Upper lobe of right lung (tissue), 1 donor: ENCODE measurements around the gene HOXB5. TPM values are rescaled to one million over a fixed set of nuclear protein-coding genes. Genes with fewer than 3 reads are reported as not detected.

Experiments used
- ATAC-seq: fragments of 200-7000 bp; cut with Tn5 transposase; one replicate; pipeline ENCODE4 v1.9.1; 2020; ENCODE audit warnings: mild to moderate bottlenecking, moderate library complexity
- DNase-seq: peaks from one replicate; pipeline ENCODE4 v3.0.0-alpha.2; 2020
- H3K27ac ChIP-seq: fragments of 200-600 bp; one replicate; pipeline ENCODE4 v1.8.0; 2022
- H3K27me3 ChIP-seq: fragments of 200-600 bp; one replicate; pipeline ENCODE4 v1.8.0; 2022; ENCODE audit warnings: mild to moderate bottlenecking
- H3K36me3 ChIP-seq: fragments of 200-600 bp; one replicate; pipeline ENCODE4 v1.8.0; 2022
- H3K4me1 ChIP-seq: fragments of 200-600 bp; one replicate; pipeline ENCODE4 v1.8.0; 2022
- H3K4me3 ChIP-seq: fragments of 200-600 bp; one replicate; pipeline ENCODE4 v1.8.0; 2022; ENCODE audit warnings: mild to moderate bottlenecking
- H3K9me3 ChIP-seq: fragments of 200-600 bp; one replicate; pipeline ENCODE4 v1.8.0; 2022
- CTCF ChIP-seq: fragments of 200-600 bp; IDR thresholded peaks from one replicate; pipeline ENCODE4 v1.8.0; 2022; ENCODE audit warnings: antibody characterized with exemption
- intact Hi-C: fragments of 100-400 bp; cut with DNase I; formaldehyde crosslinking; loops from one replicate; pipeline ENCODE4 v1.11.0; 2022
- total RNA-seq: library from RNA; stranded (reverse); fragmentation: NEBNext Ultra II Directional; extraction: Animal tissue kit (Norgen Biotek cat#: 25700); gene quantifications from one replicate; pipeline ENCODE4 v1.2.1, GENCODE V29; 2021
- donor health status: DM: no; HTN: yes; CAD: no; lungs with severe emphysema.

The HOXB5 gene
- total RNA-seq, 1 donor from 2014 or later: 4.4 TPM

GRCh38 chr17:48595278-48595999 is 1.9 kb upstream of the HOXB5 start:
- Histone ChIP-seq H3K4me3 (peak overlapping the region; percentile 62), H3K36me3 (no peaks in the 10 kb centered on the region), H3K9me3 (no peaks in the 10 kb centered on the region), H3K4me1 (peaks cover 28% of the 10 kb centered on the region), H3K27me3 (peaks cover 95% of the 10 kb centered on the region), H3K27ac (no peak overlapping the region)
- intact Hi-C loops: no loop called here
- DNase-seq (no peak), ATAC-seq (no peak)
- no peak for TF ChIP-seq CTCF

GRCh38 chr17:48594538-48595277 is 1.1 kb upstream of the HOXB5 start:
- Histone ChIP-seq H3K27me3 (peaks cover 94% of the 10 kb centered on the region), H3K4me3 (peak overlapping the region; percentile 55), H3K9me3 (no peaks in the 10 kb centered on the region), H3K36me3 (no peaks in the 10 kb centered on the region), H3K27ac (peak overlapping the region; percentile 25), H3K4me1 (peaks cover 28% of the 10 kb centered on the region)
- no peak for DNase-seq
- TF ChIP-seq CTCF: no peak
- intact Hi-C loops: loop anchor here (5.0 kb wide), 1 partner anchor 242 kb away; no protein-coding TSS in a partner anchor
- no peak for ATAC-seq

- Histone ChIP-seq H3K27me3 (peaks cover 87% of the 10 kb centered on the region), H3K27ac (peak overlapping the region; percentile 25), H3K4me3 (peak overlapping the region; percentile 55), H3K36me3 (no peaks in the 10 kb centered on the region), H3K9me3 (no peaks in the 10 kb centered on the region), H3K4me1 (peaks cover 28% of the 10 kb centered on the region)
- ATAC-seq (peak; percentile 76), DNase-seq (peak; percentile 84)
- TF ChIP-seq CTCF: peak; percentile 90
- intact Hi-C loops: loop anchor here (5.0 kb wide), 1 partner anchor 242 kb away; no protein-coding TSS in a partner anchor
Observed at GRCh38 chr17:48593840-48594537, 410 bp upstream of the HOXB5 start.

- no peaks in the 10 kb centered on the region for H3K36me3 ChIP-seq
- intact Hi-C loops: loop anchor here (5.0 kb wide), 1 partner anchor 240 kb away; no protein-coding TSS in a partner anchor
- ATAC-seq (no peak), DNase-seq (no peak)
- H3K27me3 ChIP-seq: peaks cover 73% of the 10 kb centered on the region
- H3K4me3 ChIP-seq: peak overlapping the region; percentile 55
- peak overlapping the region; percentile 85 for H3K27ac ChIP-seq
- H3K9me3 ChIP-seq: no peaks in the 10 kb centered on the region
- H3K4me1 ChIP-seq: peaks cover 33% of the 10 kb centered on the region
- TF ChIP-seq CTCF: no peak
Observed at GRCh38 chr17:48592577-48592976, 1.0 kb downstream of the HOXB5 start.

GRCh38 chr17:48592057-48592514 is 1.5 kb downstream of the HOXB5 start:
- H3K27ac ChIP-seq: peak overlapping the region; percentile 85
- intact Hi-C loops: loop anchor here (5.0 kb wide), 1 partner anchor 240 kb away; no protein-coding TSS in a partner anchor
- DNase-seq (no peak), ATAC-seq (no peak)
- H3K27me3 ChIP-seq: peaks cover 73% of the 10 kb centered on the region
- TF ChIP-seq CTCF: no peak
- H3K9me3 ChIP-seq: no peaks in the 10 kb centered on the region
- H3K4me3 ChIP-seq: peak overlapping the region; percentile 55
- no peaks in the 10 kb centered on the region for H3K36me3 ChIP-seq
- H3K4me1 ChIP-seq: peaks cover 33% of the 10 kb centered on the region
